Pancreas (tissue), 10 donors: Measurements from ENCODE around the gene ASCC3. TPM values are rescaled to one million over a fixed set of nuclear protein-coding genes. Genes with fewer than 3 reads are reported as not detected.

Experiments used
- ATAC-seq, 4 donors: fragments of 200-7000 bp; cut with Tn5 transposase; one replicate each; pipeline versions ENCODE4 v1.8.0 to v1.9.1; 2020; ENCODE audit warnings: mild to moderate bottlenecking in 4 of 4, moderate library complexity in 4 of 4
- DNase-seq, 6 donors: peaks; one replicate each; pipeline ENCODE4 v3.0.0-alpha.2; 2020
- FAIRE-seq: peaks from 2 replicates; lab custom pipeline; 2012; peaks lifted over from hg19 to GRCh38; lab: Jason Lieb, UNC
- H3K27ac ChIP-seq, 4 donors: fragments of 200-600 bp; sonication (generic); 1 replicate in 3 of 4; 2 replicates in 1 of 4; pipeline versions ENCODE4 v1.5.0 to v1.8.0; 2020
- H3K27me3 ChIP-seq, 4 donors: fragments of 200-600 bp; one replicate each; pipeline ENCODE4 v1.8.0; 2021
- H3K36me3 ChIP-seq, 3 donors: fragments of 200-600 bp; sonication (generic) in 1 of 3; one replicate each; pipeline versions ENCODE4 v1.5.0 to v1.8.0; 2020 to 2021
- H3K4me1 ChIP-seq, 3 donors: fragments of 200-600 bp; one replicate each; pipeline ENCODE4 v1.8.0; 2021
- H3K4me3 ChIP-seq, 4 donors: fragments of 200-600 bp; sonication (generic) in 2 of 4; one replicate each; pipeline versions ENCODE4 v1.5.0 to v1.8.0; 2020 to 2021
- H3K9me3 ChIP-seq, 4 donors: fragments of 200-600 bp; one replicate each; pipeline ENCODE4 v1.8.0; 2021
- CTCF ChIP-seq, 4 donors: fragments of 200-600 bp; sonication (generic) in 3 of 4; IDR thresholded peaks; one replicate each; pipeline versions ENCODE4 v1.5.0 to v1.8.0; 2021; ENCODE audit warnings: antibody characterized with exemption in 4 of 4
- WGBS, 2 donors: extraction: QIAGEN DNeasy Blood & Tissue Kit; methylation state at CpG; one replicate each; pipeline ENCODE4 v1.1.7; 2013; 5-methylcytosine and 5-hydroxymethylcytosine counted together
- intact Hi-C, 3 donors: fragments of 100-400 bp; cut with DNase I; formaldehyde crosslinking; loops; one replicate each; pipeline versions ENCODE4 v1.11.1 to v1.14.2; 2022
- polyA plus RNA-seq, 2 donors: library from polyadenylated mRNA; stranded (reverse); fragments of 200-250 nt; gene quantifications; one replicate each; pipeline ENCODE4 v1.2.3, GENCODE V29; 2013
- total RNA-seq, 6 donors: library from RNA; stranded (reverse); fragmentation: NEBNext Ultra II Directional in 4 of 6; extraction: Animal tissue kit (Norgen Biotek cat#: 25700) in 4 of 6; gene quantifications; one replicate each; pipeline versions ENCODE4 v1.2.1 to v1.2.4, GENCODE V29; 2021 to 2023
- donor health status: healthy with polysubstance abuse.
- donor health status: DM: no; HTN: no; CAD: no; lungs with moderate emphysema.
- donor health status: DM: no; HTN: no; CAD: no.
- donor health status: control.
- donor health status: control.
- donor health status: Bipolar disorder and iron deficiency.
- donor health status: DM: yes; HTN: yes; CAD: no.
- donor health status: DM: no; HTN: no; CAD: no.
- donor health status: DM: no; HTN: no; CAD: no.
- donor health status: DM: yes; HTN: yes; CAD: no.

The ASCC3 gene
- 10 to 100 TPM; 11.9 to 20.3 (median 15.3) TPM for total RNA-seq
- polyA plus RNA-seq = 1 to 10 TPM; 4.4 to 7.5 TPM

DNA sequence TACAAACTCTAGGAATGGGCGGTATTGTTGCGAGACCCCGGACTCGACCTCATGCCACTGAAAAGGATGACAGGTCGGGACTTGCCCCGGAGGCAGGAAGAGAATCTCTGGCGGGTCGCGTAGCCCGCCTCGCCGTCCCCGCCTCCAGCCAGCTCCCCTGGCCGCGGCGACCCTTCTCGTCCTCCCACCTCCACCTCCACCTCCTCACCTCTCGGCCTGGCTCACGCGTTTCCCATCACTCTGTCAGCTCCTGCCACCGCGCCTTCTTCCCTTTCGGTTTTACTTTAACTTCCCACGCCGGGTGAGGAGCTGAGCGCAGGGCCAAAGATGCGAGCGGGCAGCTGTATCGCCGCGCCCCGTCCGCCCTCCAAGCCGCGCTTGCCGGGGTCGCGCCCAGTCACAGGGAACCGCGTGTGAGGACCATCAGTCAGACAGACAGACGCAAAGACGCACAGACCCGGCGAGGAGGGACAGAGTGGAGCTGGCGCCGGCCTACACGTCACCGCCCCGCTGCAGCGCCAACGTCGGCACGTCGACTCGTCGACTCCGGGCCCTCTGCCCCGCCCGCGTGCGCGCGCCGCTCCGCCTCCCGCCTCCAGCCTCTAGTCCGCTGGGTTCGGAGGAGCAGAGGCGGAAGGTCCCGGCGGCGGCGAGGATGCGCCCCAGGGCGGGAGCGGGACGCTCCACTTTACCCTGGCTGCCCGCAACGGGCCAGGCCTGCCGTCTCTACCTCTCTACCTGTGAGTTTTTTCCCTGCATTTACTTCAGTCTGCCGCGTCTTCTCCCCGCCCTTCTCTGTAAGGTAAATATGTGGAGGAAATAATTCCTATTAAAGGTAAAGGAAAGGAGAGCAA lies at the start of gene ASCC3:
Gene ASCC3 (minus strand): TSS at position 477 of the 854 bp plus-strand sequence. CDS start 13,332 bp downstream, outside the sequence.
- H3K4me1 ChIP-seq = peaks cover 0 to 12% (median 0%) of the 10 kb centered on the region in 3 donors

GRCh38 chr6:100925749-100926148 lies 44.6 kb upstream of the ASCC3 start:
- H3K4me1 ChIP-seq = no peaks in the 10 kb centered on the region
- no peak for TF ChIP-seq CTCF (IDR thresholded peaks at IDR 0.05)
- DNase-seq (no peak), ATAC-seq (no peak), FAIRE-seq (no peak)
- H3K9me3 ChIP-seq = no peaks in the 10 kb centered on the region
- no peaks in the 10 kb centered on the region for H3K27me3 ChIP-seq
- WGBS, 2 donors = 57 to 67% methylated on average over 1 of the region's 1 CpG
- no peaks in the 10 kb centered on the region for H3K36me3 ChIP-seq
- H3K27ac ChIP-seq = no peak overlapping the region
- no peak overlapping the region for H3K4me3 ChIP-seq
- intact Hi-C loops = no loop called here

More for the DNA sequence above, at the start of gene ASCC3:
- H3K27me3 ChIP-seq = no peaks in the 10 kb centered on the region
- ATAC-seq (peak; percentile 98 to 100 (median 100)), DNase-seq (peak; percentile 88 to 96 (median 92)), FAIRE-seq (no peak)
- 0% methylated on average over 81 to 83 of the region's 83 CpGs for WGBS, 2 donors
- H3K4me3 ChIP-seq = peak within 1 kb of the TSS; percentile 59 to 80 (median 76)
- H3K9me3 ChIP-seq = no peaks in the 10 kb centered on the region
- no peak for TF ChIP-seq CTCF (IDR thresholded peaks at IDR 0.05)
- intact Hi-C loops = no loop called here
- peak within 1 kb of the TSS; percentile 72 to 90 (median 84) for H3K27ac ChIP-seq
- H3K36me3 ChIP-seq = no peaks in the 10 kb centered on the region

GRCh38 chr6:100924534-100925227 lies 43.6 kb upstream of the ASCC3 start:
- Histone ChIP-seq H3K36me3 (no peaks in the 10 kb centered on the region), H3K4me1 (no peaks in the 10 kb centered on the region), H3K4me3 (no peak overlapping the region), H3K27me3 (no peaks in the 10 kb centered on the region), H3K9me3 (no peaks in the 10 kb centered on the region), H3K27ac (no peak overlapping the region)
- 73 to 84% methylated on average over 9 of the region's 9 CpGs for WGBS, 2 donors
- ATAC-seq (no peak), DNase-seq (no peak), FAIRE-seq (no peak)
- intact Hi-C loops = no loop called here
- TF ChIP-seq CTCF (IDR thresholded peaks at IDR 0.05) = no peak

- ATAC-seq = no peak
- Histone ChIP-seq H3K36me3 (no peaks in the 10 kb centered on the region), H3K4me3 (no peak overlapping the region), H3K9me3 (no peaks in the 10 kb centered on the region), H3K4me1 (no peaks in the 10 kb centered on the region), H3K27ac (no peak overlapping the region), H3K27me3 (no peaks in the 10 kb centered on the region)
- intact Hi-C loops = no loop called here
- 57 to 75% methylated on average over 3 of the region's 3 CpGs for WGBS, 2 donors
- DNase-seq = no peak
- TF ChIP-seq CTCF (IDR thresholded peaks at IDR 0.05) = no peak
- FAIRE-seq = no peak
These were observed 42.5 kb upstream of the ASCC3 start for GRCh38 chr6:100923481-100924165.
